HepG2 (cell line): ENCODE results near the gene MUCL3. TPM values are rescaled to one million over a fixed set of nuclear protein-coding genes. Genes with fewer than 3 reads are reported as not detected.

Source experiments
- AGO2 ChIP-seq: fragments of 200-400 bp; formaldehyde crosslinking; optimal IDR thresholded peaks from 2 replicates; pipeline ENCODE3; 2017; ENCODE audit warnings: mild to moderate bottlenecking, low read depth, low read length, moderate library complexity
- GLMP ChIP-seq: sonication (generic); formaldehyde crosslinking; IDR thresholded peaks from 2 replicates; pipeline ENCODE4 v1.9.0; 2021; ENCODE audit warnings: missing genetic modification reagents, mild to moderate bottlenecking, borderline replicate concordance
- HDAC2 ChIP-seq: sonication (generic); formaldehyde crosslinking; IDR thresholded peaks from 2 replicates; pipeline ENCODE4 v1.4.0; 2020; ENCODE audit warnings: missing genetic modification reagents
- HMGXB3 ChIP-seq: sonication (generic); formaldehyde crosslinking; IDR thresholded peaks from 2 replicates; pipeline ENCODE4 v1.4.0; 2020; ENCODE audit warnings: missing genetic modification reagents, borderline replicate concordance
- MTERF4 ChIP-seq: sonication (generic); formaldehyde crosslinking; IDR thresholded peaks from 2 replicates; pipeline ENCODE4 v1.8.0; 2023; ENCODE audit warnings: mild to moderate bottlenecking, missing genetic modification reagents
- NFAT5 ChIP-seq: sonication (generic); formaldehyde crosslinking; IDR thresholded peaks from 2 replicates; pipeline ENCODE4 v1.4.0; 2020; ENCODE audit warnings: missing genetic modification reagents
- ZNF10 ChIP-seq: sonication (generic); formaldehyde crosslinking; IDR thresholded peaks from 2 replicates; pipeline ENCODE4 v1.4.0; 2020; ENCODE audit warnings: mild to moderate bottlenecking, low read depth, missing genetic modification reagents, borderline replicate concordance
- ZNF251 ChIP-seq: sonication (generic); formaldehyde crosslinking; IDR thresholded peaks from 2 replicates; pipeline ENCODE4 v1.9.0; 2021; ENCODE audit warnings: mild to moderate bottlenecking, missing genetic modification reagents
- ZNF274 ChIP-seq: sonication (generic); formaldehyde crosslinking; IDR thresholded peaks from 2 replicates; pipeline ENCODE4 v1.5.1; 2020; ENCODE audit warnings: mild to moderate bottlenecking, missing genetic modification reagents
- ZNF704 ChIP-seq: sonication (generic); formaldehyde crosslinking; IDR thresholded peaks from 2 replicates; pipeline ENCODE4 v1.8.1; 2023; ENCODE audit warnings: mild to moderate bottlenecking, inconsistent platforms, moderate library complexity, missing genetic modification reagents, borderline replicate concordance
- ZNF770 ChIP-seq: sonication (generic); formaldehyde crosslinking; IDR thresholded peaks from 2 replicates; pipeline ENCODE4 v1.5.0; 2020; ENCODE audit warnings: mild to moderate bottlenecking, missing genetic modification reagents
- polyA plus RNA-seq, 8 experiments: library from polyadenylated mRNA; depleted of rRNA in 3 of 8; stranded (reverse) in 7 of 8; unstranded in 1 of 8; fragments of >200 nt; fragmentation: Illumina TruSeq in 4 of 8; extraction: Trizol in 4 of 8; gene quantifications; 2 replicates each; pipeline versions ENCODE4 v1.2.1 to v1.2.3, GENCODE V29; 2011 to 2016; ENCODE audit warnings: low read depth in 4 of 8, missing spikeins in 1 of 8, mixed read lengths in 1 of 8; ENCODE audit not compliant: insufficient read depth in 1 of 8
- total RNA-seq, 5 experiments: library from RNA; depleted of rRNA; stranded (reverse); fragments of >200 nt; fragmentation: Illumina TruSeq; extraction: Trizol; gene quantifications; 2 replicates each; pipeline ENCODE4 v1.2.3, GENCODE V29; 2016; ENCODE audit warnings: low read depth in 1 of 5

The MUCL3 gene
- total and polyA plus RNA-seq, 2 of the 13 experiments (the other 11 are each of a cell fraction or from before 2014, with no cell fraction given), result not detected

- TF ChIP-seq AGO2 (peak; percentile 30), ZNF251 (no peak), NFAT5 (CRISPR knock-in tag) (no peak), ZNF770 (CRISPR knock-in tag) (peak; percentile 78), HDAC2 (CRISPR knock-in tag) (peak; percentile 89), ZNF274 (CRISPR knock-in tag) (peak; percentile 64; the same call in 1 of the 2 replicates), ZNF704 (CRISPR knock-in tag) (0 out of 2 replicates have a peak, but pooled peaks have one; percentile 53), GLMP (CRISPR knock-in tag) (no peak), HMGXB3 (CRISPR knock-in tag) (peak; percentile 76), MTERF4 (CRISPR knock-in tag) (peak; percentile 23; the same call in 1 of the 2 replicates), ZNF10 (no peak)
These were observed 32.8 kb upstream of the MUCL3 start, which contains the start of gene GTF2H4 (continued) for GRCh38 chr6:30907758-30908591.
